ENCODE measurements around the gene RETN. TPM values are rescaled to one million over a fixed set of nuclear protein-coding genes. Genes with fewer than 3 reads are reported as not detected.

The RETN gene
- total RNA-seq (2022): not detected in 2 replicates
- not detected for Bru-seq, nascent RNA
- not detected for BruChase-seq, experiment 1, labeled RNA remaining after a 2-hour chase
- not detected for BruChase-seq, experiment 2, labeled RNA remaining after a 6-hour chase
- long read RNA-seq: 0 reads

- Mint-ChIP-seq H3K4me3 (ENCODE audit: unreplicated experiment) (peak within 1 kb of the TSS; percentile 78), H3K27me3 (ENCODE audit: insufficient read depth, unreplicated experiment) (peaks cover 7% of the 10 kb centered on the region), H3K27ac (ENCODE audit: unreplicated experiment) (no peak within 1 kb of the TSS), H3K4me1 (ENCODE audit: low read depth, unreplicated experiment) (no peaks in the 10 kb centered on the region), H3K9me3 (ENCODE audit: unreplicated experiment) (no peaks in the 10 kb centered on the region), H3K36me3 (ENCODE audit: insufficient read depth, unreplicated experiment) (peaks cover 11% of the 10 kb centered on the region)
- Histone ChIP-seq H3K9me3 (no peaks in the 10 kb centered on the region), H3K27me3 (replicated peaks; ENCODE audit: control insufficient read depth, insufficient read depth, low read length) (no peaks in the 10 kb centered on the region), H3K4me1 (no peaks in the 10 kb centered on the region), H3K4me3 (ENCODE audit: low read depth, low read length) (peak within 1 kb of the TSS; percentile 34), H3K36me3 (ENCODE audit: control insufficient read depth, insufficient read depth, low read length) (no peaks in the 10 kb centered on the region)
- BruUV-seq (replicated peaks): no TSS peak
- no peak for DNase-seq
- intact Hi-C loops (cut with micrococcal nuclease; ENCODE audit: unreplicated experiment): no loop called here
- TF ChIP-seq CTCF (IDR thresholded peaks at IDR 0.05; ENCODE audit: insufficient read depth in 1 of 2, low read depth in 1 of 2, low read length in 1 of 2, severe bottlenecking in 1 of 2, unreplicated experiment in 1 of 2): no peak
- ChIA-PET CTCF (interaction anchor here (1.7 kb wide), 1 partner anchor 12 kb away, joined by 9 read pairs; the partner anchor contains the start of gene TRAPPC5), POLR2A (no interaction called here)
These were observed at the start of gene RETN for GRCh38 chr19:7668842-7669241. Gene RETN (plus strand): TSS chr19:7669049. CDS start chr19:7669327, 278 bp downstream.

- no peaks in the 10 kb centered on the region; the same call in 1 of the 2 replicates for H3K36me3 ChIP-seq (ENCODE audit: control insufficient read depth, insufficient read depth, low read length)
- no TSS peak for BruUV-seq (replicated peaks)
- no peaks in the 10 kb centered on the region for H3K4me1 Mint-ChIP-seq (ENCODE audit: low read depth, unreplicated experiment)
- H3K4me3 ChIP-seq (ENCODE audit: low read depth, low read length): no peak overlapping the region
- intact Hi-C loops (cut with micrococcal nuclease; ENCODE audit: unreplicated experiment): no loop called here
- H3K27me3 Mint-ChIP-seq (ENCODE audit: insufficient read depth, unreplicated experiment): no peaks in the 10 kb centered on the region
- no peak for DNase-seq
- H3K36me3 Mint-ChIP-seq (ENCODE audit: insufficient read depth, unreplicated experiment): peaks cover 80% of the 10 kb centered on the region
- TF ChIP-seq CTCF (IDR thresholded peaks at IDR 0.05; ENCODE audit: insufficient read depth in 1 of 2, low read depth in 1 of 2, low read length in 1 of 2, severe bottlenecking in 1 of 2, unreplicated experiment in 1 of 2): no peak
- no peak overlapping the region for H3K4me3 Mint-ChIP-seq (ENCODE audit: unreplicated experiment)
- no peaks in the 10 kb centered on the region for H3K27me3 ChIP-seq (replicated peaks; ENCODE audit: control insufficient read depth, insufficient read depth, low read length)
- ChIA-PET POLR2A (no interaction called here), CTCF (no interaction called here)
- no peak overlapping the region for H3K27ac Mint-ChIP-seq (ENCODE audit: unreplicated experiment)
- H3K4me1 ChIP-seq: no peaks in the 10 kb centered on the region
- H3K9me3 Mint-ChIP-seq (ENCODE audit: unreplicated experiment): no peaks in the 10 kb centered on the region
- no peaks in the 10 kb centered on the region for H3K9me3 ChIP-seq
These were observed 49.0 kb upstream of the RETN start for GRCh38 chr19:7619671-7620441.

- Mint-ChIP-seq H3K4me3 (ENCODE audit: unreplicated experiment) (no peak overlapping the region), H3K9me3 (ENCODE audit: unreplicated experiment) (no peaks in the 10 kb centered on the region), H3K27ac (ENCODE audit: unreplicated experiment) (no peak overlapping the region), H3K36me3 (ENCODE audit: insufficient read depth, unreplicated experiment) (peaks cover 82% of the 10 kb centered on the region), H3K27me3 (ENCODE audit: insufficient read depth, unreplicated experiment) (no peaks in the 10 kb centered on the region), H3K4me1 (ENCODE audit: low read depth, unreplicated experiment) (no peaks in the 10 kb centered on the region)
- no peak for TF ChIP-seq CTCF (IDR thresholded peaks at IDR 0.05; ENCODE audit: insufficient read depth in 1 of 2, low read depth in 1 of 2, low read length in 1 of 2, severe bottlenecking in 1 of 2, unreplicated experiment in 1 of 2)
- DNase-seq: no peak
- Histone ChIP-seq H3K9me3 (no peaks in the 10 kb centered on the region), H3K4me3 (ENCODE audit: low read depth, low read length) (no peak overlapping the region), H3K4me1 (no peaks in the 10 kb centered on the region), H3K27me3 (replicated peaks; ENCODE audit: control insufficient read depth, insufficient read depth, low read length) (no peaks in the 10 kb centered on the region), H3K36me3 (ENCODE audit: control insufficient read depth, insufficient read depth, low read length) (no peaks in the 10 kb centered on the region; the same call in 1 of the 2 replicates)
- POLR2A ChIA-PET: no interaction called here
- BruUV-seq (replicated peaks): TSS peak; percentile 69
- intact Hi-C loops (cut with micrococcal nuclease; ENCODE audit: unreplicated experiment): no loop called here
- CTCF ChIA-PET: no interaction called here
These were observed 48.1 kb upstream of the RETN start for GRCh38 chr19:7620442-7621412.
